Neural cell (in vitro differentiated cells): ENCODE data around the gene IL1R2.

Source experiments
- CTCF ChIP-seq: fragments of 450-650 bp; IDR thresholded peaks from 2 replicates; pipeline ENCODE4 v1.5.1; 2014; ENCODE audit warnings: antibody characterized with exemption, mild to moderate bottlenecking, moderate library complexity; ENCODE audit not compliant: poor library complexity, severe bottlenecking
- EP300 ChIP-seq: fragments of 450-650 bp; conservative IDR thresholded peaks from 2 replicates; pipeline ENCODE4 v1.6.1; 2014; ENCODE audit warnings: antibody characterized with exemption, mild to moderate bottlenecking, moderate library complexity; ENCODE audit not compliant: poor library complexity, severe bottlenecking
- EZH2 ChIP-seq: fragments of 200-600, 300-800 bp; shearing (Covaris generic), sonication (generic); IDR thresholded peaks from 2 replicates; pipeline ENCODE4 v1.6.1; 2014; ENCODE audit warnings: antibody characterized with exemption, low read length, borderline replicate concordance, mild to moderate bottlenecking; ENCODE audit not compliant: insufficient read depth, poor library complexity, severe bottlenecking
- POLR2AphosphoS5 ChIP-seq: IDR thresholded peaks from 2 replicates; pipeline ENCODE4 v1.6.1; 2012
- TAF1 ChIP-seq: IDR thresholded peaks from 2 replicates; pipeline ENCODE4 v1.6.1; 2012; ENCODE audit warnings: low read depth

- TF ChIP-seq CTCF: no peak
- no peak for TF ChIP-seq EP300
- TF ChIP-seq POLR2AphosphoS5: no peak
- no peak for TF ChIP-seq TAF1
- TF ChIP-seq EZH2: no peak
These were observed 20.4 kb downstream of the IL1R2 start for GRCh38 chr2:102012061-102012614.
